DMS153 (cell line): Measurements from ENCODE around the gene BCL2L14.
A peak's percentile ranks its signal among the peaks of the same experiment; 100 is the strongest.

Experiments
- DNase-seq: peaks from one replicate; lab custom pipeline; 2025; lab: John Stamatoyannopoulos, UW

BCL2L14 gene

DNA sequence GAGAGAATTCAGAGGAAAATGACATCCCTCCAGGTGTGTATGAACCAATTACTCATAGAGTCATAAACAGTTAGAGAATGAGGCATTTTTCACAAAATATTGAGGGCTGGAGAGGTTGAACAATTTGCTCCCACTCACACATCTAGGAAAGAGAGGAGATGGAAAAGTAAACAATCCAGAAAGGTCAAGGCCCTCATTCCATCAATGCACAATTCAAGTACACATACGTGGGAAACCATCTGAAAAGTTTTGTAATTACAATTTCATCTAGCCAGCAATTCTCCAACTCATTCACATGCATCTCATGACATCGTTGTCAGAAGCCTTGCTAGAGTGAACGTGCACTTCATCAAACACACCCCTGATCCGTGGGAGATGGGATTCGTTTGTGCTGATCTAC lies 15.7 kb upstream of the BCL2L14 start:
- no peak for DNase-seq

DNA sequence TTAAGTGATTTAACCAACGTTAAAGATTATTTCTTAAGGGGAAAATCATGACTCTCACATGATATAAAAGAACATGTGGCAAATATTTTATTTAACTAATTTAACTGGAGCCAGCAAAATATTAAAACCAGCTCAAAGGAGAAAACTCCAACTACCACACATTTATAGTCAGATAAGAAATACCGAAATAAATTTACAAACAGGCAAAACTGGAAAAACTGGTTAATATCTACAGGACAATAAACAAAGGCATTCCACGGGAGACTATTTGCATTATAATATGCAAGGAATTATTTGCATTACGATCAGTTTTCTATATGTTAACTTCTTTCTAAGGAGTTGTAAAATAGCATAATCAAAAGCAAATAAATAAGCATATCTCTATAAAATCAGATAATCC lies 13.8 kb upstream of the BCL2L14 start:
- no peak for DNase-seq

DNA sequence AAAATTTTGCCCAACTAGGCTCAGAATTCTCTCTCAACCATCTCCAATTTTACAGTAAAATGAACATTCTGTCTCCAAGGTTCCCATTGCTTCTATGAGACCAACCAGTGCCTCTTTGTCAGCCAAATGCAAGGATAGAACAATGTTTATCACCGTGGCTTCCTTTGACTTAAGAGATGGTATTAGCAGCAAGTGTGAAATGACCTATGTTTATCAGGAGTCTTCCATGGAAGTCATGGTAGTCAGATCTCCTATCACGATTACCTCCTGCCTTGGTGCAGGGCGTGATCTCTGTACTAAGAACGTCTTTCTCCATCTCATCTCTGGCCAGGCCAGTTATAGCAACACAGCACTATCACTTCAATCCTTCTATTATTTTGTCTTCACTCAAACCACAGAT lies 6.1 kb upstream of the BCL2L14 start:
- DNase-seq: no peak

DNA sequence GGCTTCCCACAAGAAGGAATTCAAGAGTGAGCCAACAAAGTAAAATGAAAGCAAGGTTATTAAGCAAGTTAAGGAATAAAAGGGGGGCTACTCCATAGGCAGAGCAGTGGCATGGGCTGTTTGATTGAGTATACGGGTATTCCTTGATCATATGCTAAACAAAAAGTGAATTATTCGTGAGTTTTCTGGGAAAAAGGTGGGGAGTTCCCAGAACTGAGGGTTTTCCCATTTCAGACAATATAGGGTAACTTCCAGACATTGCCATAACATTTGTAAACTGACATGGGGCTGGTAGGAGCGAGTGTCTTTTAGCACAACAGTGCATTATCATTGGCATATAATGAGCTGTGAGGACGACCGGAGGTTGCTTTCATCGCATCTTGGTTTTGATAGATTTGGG lies 2.0 kb upstream of the BCL2L14 start:
- no peak for DNase-seq

DNA sequence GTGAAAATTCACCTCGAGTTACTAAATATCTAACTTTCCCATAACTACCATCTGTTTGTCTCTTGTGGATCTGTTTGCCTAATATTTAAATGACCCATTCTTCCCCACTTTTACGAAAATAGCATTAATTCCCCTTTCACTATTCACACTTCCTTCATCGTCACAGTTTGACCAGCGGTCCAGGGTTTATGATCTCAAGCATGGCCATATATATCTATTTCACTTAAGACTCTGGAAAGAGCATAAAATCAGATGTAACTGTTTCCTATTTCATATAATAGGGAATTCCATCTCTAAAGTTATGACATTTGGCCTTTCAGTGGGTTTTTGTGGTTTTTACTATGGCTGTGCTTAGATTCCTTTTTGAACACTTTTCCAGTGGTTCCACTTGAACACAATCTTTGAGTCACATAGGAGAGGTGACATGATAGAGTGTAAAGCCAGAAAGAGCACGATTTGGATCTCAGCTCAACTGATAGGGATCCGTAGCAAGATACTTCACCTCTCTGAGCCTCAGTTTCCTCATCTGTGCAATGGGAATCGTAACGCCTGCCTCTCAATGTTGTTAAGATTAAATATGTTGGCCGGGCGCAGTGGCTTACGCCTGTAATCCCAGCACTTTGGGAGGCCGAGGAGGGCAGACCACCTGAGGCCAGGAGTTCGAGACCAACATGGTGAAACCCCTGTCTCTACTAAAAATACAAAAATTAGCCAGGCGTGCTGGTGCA lies 754 bp upstream of the BCL2L14 start:
- DNase-seq: no peak

DNA sequence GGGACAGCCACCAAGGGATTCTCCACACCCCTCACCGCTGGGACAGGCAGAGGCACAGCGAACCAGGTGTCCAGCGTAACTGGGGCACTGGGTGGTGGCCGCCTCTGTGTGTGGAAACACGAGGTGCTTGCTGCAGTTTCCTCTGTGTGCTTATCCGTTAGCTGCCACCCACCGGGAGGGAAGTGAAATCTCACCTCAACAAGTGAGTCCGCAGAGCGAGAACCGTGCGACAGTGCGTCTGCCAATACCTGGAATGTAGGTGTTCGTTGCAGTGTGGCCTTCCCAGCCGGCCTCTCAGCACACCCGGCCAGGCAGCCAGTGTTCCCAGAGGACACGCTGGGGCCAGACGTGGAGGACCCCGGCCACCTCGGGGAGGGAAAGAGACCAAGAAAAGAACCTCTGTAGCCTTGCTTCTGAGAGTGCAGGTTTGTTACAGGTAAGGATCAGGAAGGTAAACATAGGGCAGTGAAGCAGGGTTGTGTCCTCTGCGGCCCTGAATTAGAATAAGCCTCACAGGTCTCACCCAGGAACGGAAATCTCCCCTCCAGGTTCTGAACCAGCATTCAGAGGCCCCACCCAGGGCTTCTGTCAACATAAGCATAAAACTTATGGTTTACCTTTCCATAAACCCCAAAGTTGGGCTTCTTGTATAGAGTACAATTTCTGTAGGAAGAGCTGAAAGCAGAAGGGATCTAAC lies 1.5 kb downstream of the BCL2L14 start:
- DNase-seq: no peak

DNA sequence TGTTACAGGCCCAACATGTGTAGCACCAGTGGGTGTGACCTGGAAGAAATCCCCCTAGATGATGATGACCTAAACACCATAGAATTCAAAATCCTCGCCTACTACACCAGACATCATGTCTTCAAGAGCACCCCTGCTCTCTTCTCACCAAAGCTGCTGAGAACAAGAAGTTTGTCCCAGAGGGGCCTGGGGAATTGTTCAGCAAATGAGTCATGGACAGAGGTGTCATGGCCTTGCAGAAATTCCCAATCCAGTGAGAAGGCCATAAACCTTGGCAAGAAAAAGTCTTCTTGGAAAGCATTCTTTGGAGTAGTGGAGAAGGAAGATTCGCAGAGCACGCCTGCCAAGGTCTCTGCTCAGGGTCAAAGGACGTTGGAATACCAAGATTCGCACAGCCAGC lies 8.6 kb downstream of the BCL2L14 start:
- no peak for DNase-seq

DNA sequence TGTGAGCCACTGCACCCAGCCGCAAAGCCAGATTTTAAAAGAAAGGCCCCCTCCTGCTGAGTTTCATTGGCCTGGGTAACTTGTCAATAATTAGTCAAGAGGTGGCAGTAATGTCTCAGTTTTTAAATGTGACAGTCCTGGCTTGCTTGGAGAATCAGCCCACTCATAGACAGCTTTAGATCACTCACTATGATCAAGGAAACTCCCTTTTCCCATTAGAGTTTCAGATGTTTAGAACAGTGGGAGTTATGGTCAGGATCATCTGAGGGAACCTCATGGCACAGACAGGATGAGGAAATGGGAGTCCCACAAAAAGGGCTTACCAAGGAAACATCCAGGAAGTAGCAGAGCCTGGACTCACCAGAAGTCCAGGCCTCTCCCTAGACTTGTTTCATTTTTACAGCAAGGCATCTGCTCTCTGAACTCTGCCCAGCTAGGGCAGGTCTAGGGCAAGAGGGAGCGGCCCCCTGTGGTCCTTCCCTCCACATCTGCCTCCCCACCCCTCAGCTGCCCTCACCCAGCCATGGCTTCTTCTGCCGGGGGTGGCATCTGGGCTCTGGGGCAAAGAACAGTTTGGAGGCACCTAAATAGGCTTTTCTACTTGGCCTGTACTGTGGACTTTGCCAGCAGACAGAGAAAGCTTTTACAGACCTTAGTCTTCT lies 11.2 kb downstream of the BCL2L14 start:
- DNase-seq: peak; percentile 33

DNA sequence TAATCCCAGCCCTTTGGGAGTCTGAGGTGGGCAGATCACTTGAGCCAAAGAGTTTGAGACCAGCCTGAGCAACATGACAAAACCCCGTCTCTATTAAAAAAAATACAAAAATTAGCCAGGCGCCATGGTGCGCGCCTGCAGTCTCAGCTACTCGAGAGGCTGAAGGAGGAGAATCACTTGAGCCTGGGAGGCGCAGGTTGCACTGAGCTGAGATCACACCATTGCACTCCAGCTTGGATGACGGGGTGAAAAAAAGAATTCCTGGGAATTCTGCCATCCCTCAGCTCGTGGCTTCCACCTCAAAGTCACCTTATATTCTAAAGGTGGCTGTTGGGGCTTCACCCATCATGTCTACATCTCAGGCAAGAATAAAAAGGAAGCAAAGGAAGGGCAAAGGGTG lies 12.9 kb downstream of the BCL2L14 start:
- no peak for DNase-seq

DNA sequence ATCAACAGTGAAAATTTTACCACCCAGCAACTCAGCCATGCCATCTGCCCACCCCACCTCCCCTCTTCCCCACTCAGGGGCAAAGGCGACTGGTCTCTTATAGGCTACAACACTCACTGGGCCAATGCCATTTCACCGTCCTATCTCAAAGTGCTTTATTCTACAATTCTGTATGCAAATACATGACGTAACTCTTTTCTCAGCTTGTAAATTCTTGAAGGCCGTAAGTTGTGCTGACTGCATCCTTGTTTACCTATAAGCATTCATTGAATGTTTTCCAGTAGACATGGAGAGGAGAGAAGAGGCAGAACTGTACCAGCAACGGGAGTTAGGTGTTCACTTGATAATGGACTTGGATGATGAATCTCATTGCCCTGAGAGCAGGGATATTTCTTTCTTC lies 15.6 kb downstream of the BCL2L14 start:
- no peak for DNase-seq

DNA sequence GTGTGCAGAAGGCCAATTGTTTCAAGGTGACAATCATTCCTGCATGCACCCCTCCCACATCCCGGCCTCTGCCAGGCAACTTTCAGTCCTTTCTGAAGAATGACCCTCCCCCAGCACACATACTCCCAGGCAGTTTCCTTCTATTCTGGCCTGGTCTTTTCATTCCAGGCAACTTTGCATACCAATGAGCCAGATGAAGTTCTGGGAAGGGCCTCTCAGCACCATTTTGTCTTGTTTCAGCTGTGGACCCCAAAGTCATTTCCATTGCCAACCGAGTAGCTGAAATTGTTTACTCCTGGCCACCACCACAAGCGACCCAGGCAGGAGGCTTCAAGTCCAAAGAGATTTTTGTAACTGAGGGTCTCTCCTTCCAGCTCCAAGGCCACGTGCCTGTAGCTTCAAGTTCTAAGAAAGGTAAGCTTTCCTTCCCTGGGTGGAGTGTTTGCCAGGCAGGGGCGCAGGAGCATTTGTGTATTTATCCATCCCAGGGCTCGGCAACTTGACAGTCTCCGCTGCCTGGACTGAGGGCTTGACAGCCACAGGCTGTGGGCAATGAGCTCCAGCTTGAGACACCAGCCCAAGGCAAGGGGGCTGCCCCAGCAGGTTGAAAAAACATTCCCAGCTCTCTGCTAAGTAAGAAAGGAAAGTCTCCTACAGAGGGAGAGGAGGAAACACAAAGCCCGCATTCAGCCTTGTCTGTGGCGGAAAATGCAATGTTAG lies 16.4 kb downstream of the BCL2L14 start:
- DNase-seq: no peak

DNA sequence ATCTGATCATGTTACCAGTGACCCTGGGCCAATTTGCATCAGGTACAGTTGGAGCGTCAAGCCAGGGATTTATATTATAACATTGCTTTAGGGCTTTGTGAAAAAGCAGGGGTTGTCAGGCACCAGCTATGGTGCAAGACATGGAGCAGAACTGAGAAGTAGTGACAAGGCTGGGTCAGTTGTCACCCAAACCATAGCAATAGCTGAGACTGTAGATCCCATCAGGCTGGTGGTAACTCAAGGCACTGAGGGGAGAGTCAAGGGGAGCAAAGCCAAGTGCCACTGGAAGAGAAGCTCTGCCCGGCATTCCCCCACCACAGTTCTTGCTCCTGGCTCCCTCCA lies 16.9 kb downstream of the BCL2L14 start:
- no peak for DNase-seq

DNA sequence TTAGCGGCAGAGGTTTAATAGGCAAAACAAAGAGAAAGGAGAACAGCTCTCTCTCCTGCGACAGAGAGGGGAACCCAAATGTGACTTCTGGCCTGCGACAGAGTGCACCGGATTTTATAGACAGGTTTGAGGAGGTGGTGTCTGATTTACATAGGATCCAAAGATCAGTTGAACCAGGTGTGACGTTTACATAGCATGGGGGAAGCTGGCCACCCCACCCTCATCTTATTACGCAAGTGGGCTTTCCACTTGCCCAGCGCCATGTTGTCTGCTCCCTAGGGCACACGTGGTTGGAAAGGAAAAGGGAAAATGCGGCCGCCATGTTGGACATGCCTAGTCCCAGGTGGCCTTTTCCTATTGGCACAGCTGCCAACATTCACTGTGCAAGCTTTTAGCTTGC lies 17.4 kb downstream of the BCL2L14 start:
- DNase-seq: no peak

DNA sequence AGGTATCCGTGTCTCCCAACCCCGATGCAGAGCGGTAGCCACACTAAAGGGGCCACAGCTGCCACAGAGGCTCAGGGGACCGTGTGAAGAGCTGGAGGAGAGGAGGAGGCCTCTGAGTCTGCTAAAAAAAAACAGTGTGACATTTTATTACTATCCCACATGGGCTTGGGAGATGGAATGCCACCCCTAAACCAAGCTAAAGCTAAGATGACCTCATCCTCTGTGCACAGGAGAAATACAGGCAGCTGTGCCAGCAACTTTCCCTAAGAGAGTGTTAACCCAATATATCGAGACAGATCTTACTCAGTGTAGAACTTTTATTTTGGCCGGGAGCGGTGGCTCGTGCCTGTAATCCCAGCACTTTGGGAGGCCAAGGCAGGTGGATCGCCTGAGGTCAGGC lies 18.0 kb downstream of the BCL2L14 start:
- DNase-seq: no peak

DNA sequence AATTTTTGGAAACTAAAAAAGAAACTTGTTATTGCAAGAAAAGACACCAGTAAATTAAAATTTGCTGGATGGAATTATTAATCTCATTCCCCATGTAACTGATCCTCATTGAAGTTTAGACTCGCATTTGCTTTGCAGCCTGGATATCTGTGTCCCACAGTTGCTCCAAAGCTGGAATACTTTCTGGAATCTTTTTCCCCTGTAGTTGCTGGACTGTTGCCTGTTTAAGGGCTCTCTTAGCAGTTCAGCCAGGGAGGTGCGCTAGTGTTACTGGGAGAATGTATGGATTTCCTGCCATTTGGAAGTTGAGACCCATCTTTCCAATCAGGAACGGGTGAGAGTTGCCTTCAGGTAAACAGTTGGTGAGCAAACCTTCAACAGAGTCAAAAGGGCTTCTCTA lies 20.3 kb downstream of the BCL2L14 start:
- no peak for DNase-seq

DNA sequence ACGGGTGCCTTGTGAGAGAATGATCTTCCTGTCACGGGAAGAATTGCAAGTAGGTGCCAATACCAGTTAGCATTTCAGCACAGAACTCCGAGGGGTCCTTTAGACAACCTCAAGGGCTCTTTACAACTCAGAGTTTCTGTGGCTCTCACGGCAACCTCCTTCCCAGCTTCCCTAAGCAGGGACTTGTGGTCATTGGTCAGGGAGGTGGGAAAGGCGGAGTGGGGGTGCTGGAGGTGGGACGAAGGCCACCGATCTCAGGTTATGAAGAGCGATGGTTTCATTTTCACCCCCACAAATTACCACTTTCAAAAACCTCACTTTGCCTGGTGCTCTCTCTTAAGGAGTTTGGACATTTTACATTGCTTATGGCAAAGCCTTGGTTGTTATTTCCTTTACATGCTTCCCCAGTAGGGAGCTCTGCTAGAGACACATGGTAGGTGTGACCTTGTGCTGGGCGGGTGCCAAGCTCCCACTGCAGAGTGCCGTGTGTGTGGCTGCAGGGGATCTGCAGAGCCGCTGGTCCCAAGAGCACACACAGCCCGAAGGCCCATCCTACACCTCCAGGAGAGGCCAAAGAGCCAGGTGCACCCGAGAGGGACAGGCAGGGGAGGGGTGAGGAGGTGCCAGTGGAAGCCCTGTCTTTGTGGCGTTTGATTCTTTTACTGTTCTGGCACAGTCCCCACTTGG lies 21.4 kb downstream of the BCL2L14 start:
- DNase-seq: peak; percentile 71

DNA sequence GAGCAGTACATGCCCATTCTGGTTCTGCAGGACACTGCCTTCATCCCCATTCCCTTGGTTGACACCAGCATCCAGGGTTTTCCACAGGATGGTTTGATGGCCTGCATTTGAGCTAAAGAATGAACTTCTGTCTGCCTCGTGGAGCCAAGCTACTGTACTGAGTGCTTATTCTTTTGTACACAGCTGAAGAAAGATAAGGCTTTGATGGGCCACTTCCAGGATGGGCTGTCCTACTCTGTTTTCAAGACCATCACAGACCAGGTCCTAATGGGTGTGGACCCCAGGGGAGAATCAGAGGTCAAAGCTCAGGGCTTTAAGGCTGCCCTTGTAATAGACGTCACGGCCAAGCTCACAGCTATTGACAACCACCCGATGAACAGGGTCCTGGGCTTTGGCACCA lies 23.7 kb downstream of the BCL2L14 start:
- DNase-seq: no peak

DNA sequence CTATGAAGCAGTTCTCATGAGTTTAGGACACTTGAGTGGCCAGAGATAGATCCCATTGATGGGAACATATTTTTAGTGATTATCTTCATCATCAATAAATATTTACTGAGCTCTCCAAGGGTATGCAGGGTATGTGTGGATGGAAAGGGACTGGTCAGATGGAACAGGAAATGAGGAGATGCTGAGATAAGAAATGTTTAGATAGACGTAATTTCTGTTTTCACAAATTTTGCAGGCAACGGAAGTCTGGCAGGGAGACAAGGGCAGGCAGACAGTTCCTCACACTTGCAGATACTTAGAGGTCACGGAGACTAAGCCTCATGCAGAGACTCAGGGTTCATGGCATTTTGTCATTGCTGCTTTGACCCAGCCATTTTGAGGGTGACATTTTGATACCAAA lies 24.3 kb downstream of the BCL2L14 start:
- DNase-seq: no peak

DNA sequence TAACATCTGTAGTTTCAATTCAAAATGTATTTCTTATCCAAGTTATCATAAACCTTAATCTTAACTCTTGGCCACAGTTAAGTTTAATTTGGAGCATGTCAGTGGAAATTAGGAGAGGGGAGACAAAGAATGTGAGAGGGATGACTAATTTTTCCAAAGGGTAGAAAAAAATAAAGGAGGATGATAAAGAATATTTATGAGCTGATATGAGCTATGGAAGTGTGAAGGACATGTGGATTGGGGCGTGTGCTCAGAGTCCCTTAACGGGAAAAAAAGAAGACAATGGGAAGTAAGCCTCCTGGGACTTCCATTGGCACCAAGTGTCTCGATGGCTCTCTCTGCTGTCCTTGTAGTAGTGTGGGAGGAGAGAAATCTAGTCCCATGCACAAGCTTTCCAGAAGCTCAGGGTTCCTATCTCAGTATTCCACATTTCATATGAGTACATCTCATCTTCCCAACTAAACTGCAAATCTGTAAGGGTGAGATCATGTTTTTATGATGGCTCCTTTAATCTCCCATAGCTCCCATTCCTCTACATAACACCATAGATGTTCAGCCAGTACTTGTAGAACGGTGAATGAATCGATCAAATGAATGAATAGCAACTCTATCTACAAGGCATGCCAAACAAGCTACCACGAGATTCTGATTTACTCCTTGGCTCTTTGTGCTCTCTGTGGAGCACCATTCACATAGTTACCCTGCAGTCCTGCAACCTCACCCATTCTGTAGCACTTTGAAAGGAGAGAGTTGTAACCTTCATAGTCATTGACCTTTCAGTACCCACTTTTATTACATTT lies 27.4 kb downstream of the BCL2L14 start:
- DNase-seq: no peak

DNA sequence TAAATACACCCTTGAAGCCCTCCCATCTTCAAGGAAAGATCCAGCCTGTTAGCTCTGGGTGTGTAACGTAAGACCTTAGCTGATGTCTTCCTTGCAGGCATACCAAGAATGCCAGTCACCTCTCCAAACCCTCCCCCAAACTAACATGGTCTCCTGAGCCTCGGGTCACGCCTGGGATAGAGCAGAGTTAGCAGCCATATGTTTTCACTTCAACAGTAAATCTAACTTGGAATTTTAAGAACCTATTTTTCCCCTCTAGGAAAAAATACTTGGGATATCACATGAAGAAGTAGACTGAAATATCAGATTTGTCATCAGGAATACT lies 27.9 kb downstream of the BCL2L14 start:
- DNase-seq: no peak

DNA sequence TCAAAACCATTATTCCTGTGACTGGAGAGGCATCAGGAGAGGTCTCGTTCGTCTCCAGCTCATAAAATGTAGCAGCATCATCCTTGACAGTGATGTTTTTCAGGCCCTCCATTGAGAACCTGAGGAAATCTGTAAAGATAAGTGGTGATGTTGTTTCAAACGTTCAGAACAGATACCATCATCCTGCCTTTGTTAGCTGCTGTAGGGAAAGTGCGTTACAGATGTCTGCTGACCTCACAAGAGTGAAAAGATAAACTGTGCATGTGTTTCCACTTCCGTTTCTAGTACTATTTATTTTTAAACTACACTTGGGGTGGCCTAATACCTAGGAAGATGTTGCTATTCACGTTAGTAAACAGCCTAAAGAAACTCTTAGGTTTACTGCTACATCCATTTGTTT lies 28.4 kb downstream of the BCL2L14 start:
- DNase-seq: no peak

DNA sequence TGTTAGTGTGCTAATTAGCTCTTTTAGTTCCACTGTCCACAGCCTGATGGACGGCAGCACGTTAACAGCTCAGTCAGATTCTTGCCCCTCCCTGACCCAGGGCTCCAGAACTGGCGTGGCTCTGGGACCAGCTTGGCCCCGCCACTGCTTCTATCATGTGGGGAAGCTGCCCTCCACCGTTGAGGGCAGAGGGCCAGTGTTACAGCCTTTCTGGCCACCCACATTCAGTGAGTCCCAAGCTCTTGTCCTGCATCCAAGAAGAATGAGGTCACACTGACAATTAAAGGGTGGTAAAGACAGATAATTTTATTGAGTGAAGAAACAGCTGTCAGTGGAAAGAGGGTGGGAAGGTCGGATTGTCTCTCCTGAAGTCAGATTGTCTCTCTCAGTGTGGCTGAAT lies 36.9 kb downstream of the BCL2L14 start:
- DNase-seq: no peak
